HUDEP-2 (cell line): Measurements from ENCODE around the gene ZNF407.

ENCODE experiments used
- DNase-seq, 76 experiments: peaks; one replicate each; lab custom pipeline; 2025; ENCODE audit not compliant: unreplicated experiment in 76 of 76; lab: John Stamatoyannopoulos, UW

Gene ZNF407

GRCh38 chr18:74866577-74866976, 268.9 kb downstream of the ZNF407 start:
- no peak for DNase-seq

DNA sequence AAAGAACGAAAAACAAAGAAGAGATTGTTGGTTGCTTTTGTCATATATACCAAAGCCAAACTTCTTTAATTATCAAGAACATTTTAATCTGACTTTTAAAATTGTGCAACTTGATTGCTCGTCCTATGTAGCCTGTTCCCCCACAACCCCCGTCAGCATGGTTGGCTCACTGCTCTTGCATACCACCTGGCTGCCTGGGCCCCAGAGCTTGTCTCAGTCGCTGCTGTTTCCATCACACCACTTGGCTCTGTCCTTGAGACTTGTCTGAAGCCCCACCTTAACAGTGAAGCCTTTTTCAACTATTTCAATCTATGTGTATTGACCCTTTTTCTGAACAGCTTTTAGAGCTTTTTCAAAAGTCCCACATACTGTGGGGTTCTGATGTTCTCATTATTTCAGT, 270.8 kb downstream of the ZNF407 start:
- no peak for DNase-seq

- DNase-seq, result no peak
Measured at GRCh38 chr18:74869904-74870863, 272.5 kb downstream of the ZNF407 start.

DNA sequence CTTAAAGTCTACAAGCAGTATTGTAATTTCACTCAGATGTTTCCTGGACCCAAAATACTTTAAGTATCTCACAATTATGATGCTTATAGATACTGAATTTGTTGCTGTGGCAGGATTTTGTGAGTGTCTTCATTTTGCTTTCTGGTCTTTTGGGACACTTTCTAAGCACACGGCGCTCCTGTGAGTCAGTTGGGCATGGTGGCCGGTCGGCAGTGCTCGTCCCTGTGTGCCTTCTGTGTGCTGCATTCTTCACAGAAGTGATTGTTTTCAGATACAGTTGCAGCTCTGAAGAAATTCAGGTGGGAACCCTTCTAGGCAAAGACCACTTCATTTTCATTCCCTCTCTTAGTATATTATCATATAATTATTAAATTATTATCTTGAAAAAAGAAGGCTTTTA, 273.3 kb downstream of the ZNF407 start:
- DNase-seq, result no peak

DNA sequence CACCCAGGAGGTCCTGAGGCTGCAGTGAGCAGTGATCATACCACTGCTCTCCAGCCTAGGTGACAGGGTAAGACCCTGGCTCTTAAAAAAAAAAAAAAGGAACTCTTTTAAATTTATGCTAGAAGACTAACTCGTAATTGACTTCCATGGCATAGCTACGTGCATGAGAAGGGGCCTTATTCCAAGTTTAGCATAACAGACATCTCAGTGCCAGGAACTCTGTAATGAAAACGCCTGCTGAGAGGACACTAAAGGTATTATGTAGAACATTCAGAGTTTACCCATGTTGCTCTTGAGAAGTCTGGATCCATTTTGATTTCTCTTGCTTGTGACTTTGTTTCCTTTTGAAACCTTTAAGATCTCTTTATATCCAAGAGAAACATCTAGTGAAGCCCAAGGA, 276.0 kb downstream of the ZNF407 start:
- no peak for DNase-seq

- DNase-seq, result no peak
Measured at GRCh38 chr18:74874351-74874750, 276.7 kb downstream of the ZNF407 start.

DNA sequence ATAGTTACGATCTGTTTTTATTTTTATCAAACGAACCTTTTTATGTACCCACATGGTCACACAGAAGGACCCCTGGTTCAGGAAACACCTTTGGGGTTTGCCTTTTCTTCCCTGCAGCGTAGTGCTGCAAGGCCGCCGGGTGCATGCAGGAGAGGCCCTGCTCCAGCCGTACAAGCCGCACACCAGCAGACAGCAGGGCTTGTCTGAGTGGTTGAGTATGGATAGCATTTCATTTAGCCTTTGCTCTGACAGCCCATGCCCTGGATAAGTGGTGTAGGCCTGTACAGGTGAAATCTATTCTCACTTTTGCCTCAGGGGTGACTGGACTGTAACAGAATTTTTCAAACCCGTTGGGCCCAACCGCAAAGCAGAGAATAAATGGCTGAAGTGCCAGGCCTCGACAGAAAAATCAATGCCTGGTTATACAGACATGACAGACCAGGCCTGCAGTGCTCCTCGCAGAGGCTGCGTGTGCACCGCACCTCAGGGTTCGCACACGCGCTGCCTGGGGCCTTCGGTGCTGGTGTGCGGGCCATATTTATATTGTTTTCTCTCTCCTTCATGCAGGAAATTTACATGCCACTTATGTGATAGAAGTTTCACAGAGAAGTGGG, 279.1 kb downstream of the ZNF407 start:
- no peak for DNase-seq

- DNase-seq, result no peak
Measured at GRCh38 chr18:74878267-74878666, 280.6 kb downstream of the ZNF407 start.

GRCh38 chr18:74880706-74881278, 283.1 kb downstream of the ZNF407 start:
- DNase-seq, result no peak

- no peak for DNase-seq
Measured at GRCh38 chr18:74892066-74892627, 294.5 kb downstream of the ZNF407 start.

- no peak for DNase-seq
Measured at GRCh38 chr18:74895686-74896085, 298.0 kb downstream of the ZNF407 start.

DNA sequence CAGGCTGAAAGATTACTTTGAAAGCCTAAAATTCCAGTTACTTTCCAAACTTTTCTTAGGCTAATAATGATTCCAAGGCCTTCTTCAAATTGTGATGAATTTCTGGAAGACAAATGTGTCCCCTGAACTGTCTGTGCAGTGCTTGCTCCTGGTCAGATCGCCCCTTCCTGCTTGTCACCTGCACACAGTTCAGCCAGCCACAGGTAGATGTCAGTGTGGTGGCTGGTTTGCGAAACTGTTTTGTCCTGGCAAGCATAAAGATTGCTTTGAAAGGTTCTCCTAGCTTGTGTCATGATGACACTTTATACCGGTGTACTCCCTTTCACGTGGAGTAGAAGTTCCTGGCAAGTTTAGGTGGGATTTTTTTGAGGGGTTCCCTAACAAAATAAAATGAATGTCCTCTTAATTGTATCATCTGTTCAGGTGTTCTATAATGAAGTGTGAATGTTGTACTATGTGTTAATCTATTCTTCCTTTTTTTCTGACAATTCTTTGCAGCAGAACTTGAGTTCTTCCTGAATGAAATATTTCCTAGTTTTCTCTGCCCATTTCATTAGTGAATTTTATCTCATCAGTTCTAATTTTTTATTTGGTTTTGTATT, 298.8 kb downstream of the ZNF407 start:
- DNase-seq, result peak in 4 of 76 experiments; percentile 8 to 15 (median 13)

DNA sequence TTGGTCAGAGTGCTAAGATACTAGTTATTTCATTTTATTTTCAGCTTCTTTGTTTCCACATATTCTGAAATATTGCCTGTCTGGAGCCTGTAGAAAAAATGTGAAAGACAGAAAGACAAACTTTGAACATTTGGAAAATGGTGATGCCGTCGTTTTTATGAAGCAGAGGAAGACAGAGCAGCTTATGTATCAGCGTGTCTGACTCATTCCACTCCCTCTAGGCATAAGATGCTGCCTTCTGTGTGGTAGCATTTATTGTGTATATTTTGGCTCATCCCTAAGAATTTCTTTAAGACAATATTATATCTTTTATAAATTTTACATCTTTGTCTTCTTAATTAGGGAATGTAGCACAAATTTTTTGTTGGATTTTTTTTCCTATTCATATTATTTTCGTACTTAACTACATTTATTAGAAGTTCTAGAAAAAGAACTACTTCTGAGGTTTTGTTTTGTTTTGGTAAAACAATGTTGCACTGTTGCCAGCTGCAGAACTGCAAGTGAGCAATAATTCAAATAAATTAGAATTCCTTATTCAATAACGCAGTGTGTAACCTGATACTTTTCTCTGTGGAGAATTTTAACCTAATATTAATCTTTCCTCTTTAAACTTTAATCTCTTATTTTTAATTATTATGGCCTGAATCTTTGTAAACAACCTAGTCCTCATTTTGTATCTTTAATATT, 300.4 kb downstream of the ZNF407 start:
- no peak for DNase-seq

- no peak for DNase-seq
Measured at GRCh38 chr18:74898965-74899364, 301.3 kb downstream of the ZNF407 start.

GRCh38 chr18:74899554-74899953, 301.9 kb downstream of the ZNF407 start:
- DNase-seq, result no peak

- no peak for DNase-seq
Measured at GRCh38 chr18:74901362-74902146, 303.9 kb downstream of the ZNF407 start.

GRCh38 chr18:74902147-74902455, 304.4 kb downstream of the ZNF407 start:
- DNase-seq, result no peak

DNA sequence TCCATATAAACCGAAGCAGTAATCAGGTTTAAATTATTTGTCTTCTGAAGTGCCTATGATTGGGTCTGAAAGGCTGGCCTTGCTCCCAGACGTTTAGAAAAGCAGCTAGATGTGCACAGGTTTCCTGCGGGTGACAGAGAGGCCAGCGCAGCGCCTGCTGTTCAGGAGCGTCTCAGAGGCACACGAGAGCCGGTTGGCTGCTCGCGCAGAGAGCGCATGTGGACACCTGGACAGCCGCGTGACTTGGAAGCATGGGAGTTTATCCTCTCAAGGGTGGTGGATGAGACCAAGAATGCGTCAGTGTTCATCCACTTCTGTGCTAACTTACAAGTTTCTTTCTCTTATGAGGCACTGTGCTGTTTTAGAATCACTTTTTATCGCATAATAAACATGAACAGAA, 307.6 kb downstream of the ZNF407 start:
- DNase-seq, result no peak

GRCh38 chr18:74906184-74906583, 308.5 kb downstream of the ZNF407 start:
- DNase-seq, result no peak

DNA sequence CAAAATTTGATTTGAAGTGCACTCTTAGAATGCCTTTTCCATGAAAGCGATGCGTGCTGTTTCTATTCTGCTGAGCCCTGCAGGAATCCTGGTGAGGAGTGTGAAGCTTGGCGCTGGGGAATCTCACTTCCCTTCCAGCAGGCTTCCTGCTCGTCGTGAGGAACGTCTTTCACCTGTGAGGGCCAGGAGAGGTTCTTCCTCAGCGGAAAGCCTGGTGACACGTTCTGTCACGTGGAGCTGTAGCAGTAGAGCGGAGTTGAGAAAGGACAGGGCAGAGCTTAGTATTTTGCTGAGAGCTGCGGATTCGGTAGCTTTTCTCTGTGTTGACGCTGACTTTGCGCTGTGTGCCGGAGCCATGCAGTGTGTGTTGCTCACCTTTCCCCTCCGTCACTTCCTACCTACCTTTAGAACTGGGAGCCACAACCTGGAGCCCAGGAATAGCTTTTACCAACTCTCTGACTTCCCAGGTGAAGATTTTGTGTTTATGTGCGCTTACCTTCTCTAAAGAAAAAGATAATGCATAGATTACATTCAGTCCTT, 316.5 kb downstream of the ZNF407 start:
- no peak for DNase-seq
